GM12865 (cell line): ENCODE data around the gene PCBP3.

ENCODE experiments used
- DNase-seq: peaks from one replicate; pipeline ENCODE4 v3.0.0; 2010; ENCODE audit warnings: low read depth
- H3K4me3 ChIP-seq: 2 replicates; pipeline ENCODE4 v1.5.1; 2011; ENCODE audit warnings: mild to moderate bottlenecking, low read depth, low read length, control low read depth
- TF ChIP-seq, protein P1 (sequence below): IDR thresholded peaks from 2 replicates; pipeline ENCODE4 v1.5.1; 2011; ENCODE audit warnings: low read length, control low read depth, low read depth, inconsistent platforms; ENCODE audit not compliant: insufficient read depth; ENCODE audit errors: missing control alignments

Gene PCBP3

DNA sequence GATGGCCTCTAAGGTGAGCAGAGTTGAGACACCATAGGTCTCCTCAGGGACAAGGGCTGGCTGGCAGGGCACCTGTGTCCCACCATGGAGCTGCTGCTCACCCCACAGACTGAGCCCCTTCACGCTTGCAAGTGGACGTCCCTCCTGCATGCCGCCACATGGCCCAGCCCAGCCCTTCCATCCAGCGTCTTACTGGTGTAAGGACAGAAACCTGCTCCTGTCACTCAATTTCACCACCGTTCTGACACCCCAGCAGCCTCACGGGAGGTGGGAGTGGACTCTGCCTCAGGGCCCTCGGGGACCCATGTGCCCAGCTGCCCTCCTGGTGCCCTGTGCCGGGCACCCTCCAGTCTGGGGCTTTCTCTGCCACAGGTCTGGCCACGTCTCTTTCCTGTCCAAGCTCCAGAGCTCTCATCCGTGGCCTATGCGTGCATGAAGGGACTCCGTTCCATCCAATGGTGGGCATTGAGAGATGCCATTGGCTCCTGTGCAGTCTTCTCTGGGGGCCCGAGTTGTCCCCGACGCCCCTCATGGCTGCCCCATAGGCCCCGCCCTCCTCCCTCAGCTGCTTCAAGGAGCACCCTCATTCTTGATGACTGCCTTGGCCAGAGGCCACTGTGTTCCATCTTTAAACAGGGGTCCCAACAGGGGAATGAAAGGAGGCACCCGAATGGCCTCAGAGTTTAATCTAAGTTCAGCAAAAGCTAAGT, 295.4 kb downstream of the PCBP3 start:
- TF ChIP-seq, protein P1, sequence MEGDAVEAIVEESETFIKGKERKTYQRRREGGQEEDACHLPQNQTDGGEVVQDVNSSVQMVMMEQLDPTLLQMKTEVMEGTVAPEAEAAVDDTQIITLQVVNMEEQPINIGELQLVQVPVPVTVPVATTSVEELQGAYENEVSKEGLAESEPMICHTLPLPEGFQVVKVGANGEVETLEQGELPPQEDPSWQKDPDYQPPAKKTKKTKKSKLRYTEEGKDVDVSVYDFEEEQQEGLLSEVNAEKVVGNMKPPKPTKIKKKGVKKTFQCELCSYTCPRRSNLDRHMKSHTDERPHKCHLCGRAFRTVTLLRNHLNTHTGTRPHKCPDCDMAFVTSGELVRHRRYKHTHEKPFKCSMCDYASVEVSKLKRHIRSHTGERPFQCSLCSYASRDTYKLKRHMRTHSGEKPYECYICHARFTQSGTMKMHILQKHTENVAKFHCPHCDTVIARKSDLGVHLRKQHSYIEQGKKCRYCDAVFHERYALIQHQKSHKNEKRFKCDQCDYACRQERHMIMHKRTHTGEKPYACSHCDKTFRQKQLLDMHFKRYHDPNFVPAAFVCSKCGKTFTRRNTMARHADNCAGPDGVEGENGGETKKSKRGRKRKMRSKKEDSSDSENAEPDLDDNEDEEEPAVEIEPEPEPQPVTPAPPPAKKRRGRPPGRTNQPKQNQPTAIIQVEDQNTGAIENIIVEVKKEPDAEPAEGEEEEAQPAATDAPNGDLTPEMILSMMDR, result no peak
- no peak for DNase-seq
- H3K4me3 ChIP-seq, result no peak overlapping the region

DNA sequence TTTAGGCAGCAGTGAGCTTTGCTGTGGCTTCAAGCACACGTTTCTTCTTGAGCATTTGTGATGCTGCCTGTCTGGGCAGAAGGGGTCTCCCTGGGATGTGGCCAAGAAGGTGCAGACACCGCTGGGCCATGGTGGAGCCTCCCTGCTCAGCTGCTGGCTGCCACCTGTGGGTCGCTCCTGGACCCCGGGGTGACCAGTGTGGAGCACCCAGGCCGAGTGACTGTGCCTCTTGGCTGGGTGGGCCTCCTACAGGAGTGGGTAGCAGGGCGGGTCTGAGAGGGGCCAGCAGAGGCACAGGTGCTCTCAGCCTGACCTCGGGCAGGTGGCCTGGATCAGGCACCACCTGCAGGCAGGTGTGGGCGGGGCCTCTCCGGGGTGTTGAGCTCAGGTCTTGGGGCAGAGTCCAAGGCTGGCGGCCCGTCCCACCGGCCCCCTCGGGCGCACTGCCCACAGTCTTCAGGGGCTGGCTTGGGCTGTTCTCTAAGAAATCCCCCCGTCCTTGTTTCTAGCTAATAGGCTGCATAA, 296.1 kb downstream of the PCBP3 start:
- TF ChIP-seq, protein P1, result no peak
- H3K4me3 ChIP-seq, result no peak overlapping the region
- DNase-seq, result no peak

GRCh38 chr21:45940091-45940490, 296.6 kb downstream of the PCBP3 start:
- no peak overlapping the region for H3K4me3 ChIP-seq
- no peak for DNase-seq
- TF ChIP-seq, protein P1, result no peak

GRCh38 chr21:45940621-45941337, 297.3 kb downstream of the PCBP3 start:
- TF ChIP-seq, protein P1, result no peak

GRCh38 chr21:45941338-45941710, 297.8 kb downstream of the PCBP3 start:
- TF ChIP-seq, protein P1, result no peak
- H3K4me3 ChIP-seq, result no peak overlapping the region
- no peak for DNase-seq

More at GRCh38 chr21:45940621-45941337, 297.3 kb downstream of the PCBP3 start:
- no peak overlapping the region for H3K4me3 ChIP-seq
- no peak for DNase-seq

DNA sequence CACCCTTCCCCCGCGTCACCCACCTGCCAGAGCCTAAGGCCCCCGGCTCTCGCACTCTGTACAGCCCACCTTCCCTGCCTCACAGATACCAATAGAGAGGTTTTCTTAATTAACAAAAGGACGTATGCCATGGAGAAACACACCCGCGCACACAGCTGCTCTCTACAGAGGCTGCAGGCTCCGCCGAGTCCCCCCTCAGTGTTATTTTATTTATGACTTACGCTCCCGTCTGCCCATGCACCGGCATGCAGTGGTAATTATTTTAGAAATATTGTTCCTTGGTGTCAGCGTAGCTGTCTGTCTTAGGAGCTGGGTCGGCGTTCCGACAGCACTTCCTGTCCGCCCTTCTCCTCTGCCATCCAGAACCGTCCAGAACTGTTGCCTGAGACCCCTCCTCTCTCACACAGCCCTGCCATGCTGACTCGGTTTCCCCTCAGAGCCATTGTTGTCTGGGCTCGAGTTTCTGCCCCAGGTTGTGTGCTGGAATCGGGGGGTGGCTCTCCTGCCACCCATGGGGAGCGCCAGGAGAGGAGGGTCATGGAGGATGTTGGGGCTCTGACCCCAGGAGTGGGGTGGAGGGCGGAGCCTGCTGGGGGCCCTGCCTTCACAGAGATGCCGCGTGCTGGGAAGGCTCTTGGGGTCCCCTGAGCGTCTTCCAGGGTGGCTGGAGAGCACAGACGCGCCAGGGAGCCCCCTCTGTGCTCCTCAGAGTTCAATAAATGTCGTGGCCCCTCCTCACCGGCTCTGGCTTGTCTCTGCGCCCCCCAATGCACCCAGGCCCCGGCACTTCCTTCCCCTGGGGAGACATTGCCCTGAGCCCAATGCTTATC, 298.4 kb downstream of the PCBP3 start:
- DNase-seq, result no peak
- H3K4me3 ChIP-seq, result no peak overlapping the region
- TF ChIP-seq, protein P1, result no peak
